ENCODE results near the gene C4orf36. TPM values are rescaled to one million over a fixed set of nuclear protein-coding genes. Genes with fewer than 3 reads are reported as not detected.
A peak's percentile ranks its signal among the peaks of the same experiment; 100 is the strongest.

The C4orf36 gene
- total and polyA plus RNA-seq, 2 experiments from 2014 or later: 1.3 to 2.0 TPM

- Histone ChIP-seq H3K4me2 (no peak overlapping the region), H3K9me3 (ENCODE audit: low read depth) (no peaks in the 10 kb centered on the region), H4K20me1 (ENCODE audit: insufficient read depth, poor library complexity, severe bottlenecking) (no peaks in the 10 kb centered on the region), H3K27ac (no peak overlapping the region), H3K79me2 (no peaks in the 10 kb centered on the region), H2AFZ (no peak overlapping the region), H3K4me1 (ENCODE audit: insufficient read depth) (peaks cover 7% of the 10 kb centered on the region), H3K4me3 (no peak overlapping the region), H3K9me2 (replicated peaks; ENCODE audit: insufficient read depth) (no peaks in the 10 kb centered on the region), H3K27me3 (no peaks in the 10 kb centered on the region), H3K36me3 (replicated peaks; ENCODE audit: insufficient read depth, low read depth) (no peaks in the 10 kb centered on the region)
- 84% methylated on average over 1 of the region's 1 CpG for WGBS (ENCODE audit: low lambda C conversion rate, missing lambda C conversion rate)
- TF ChIP-seq EZH2 (IDR thresholded peaks at IDR 0.05; ENCODE audit: borderline replicate concordance) (no peak), EZH2phosphoT487 (IDR thresholded peaks at IDR 0.05; ENCODE audit: low read depth, severe bottlenecking, unreplicated experiment) (no peak)
- TF ChIP-seq, protein P1, sequence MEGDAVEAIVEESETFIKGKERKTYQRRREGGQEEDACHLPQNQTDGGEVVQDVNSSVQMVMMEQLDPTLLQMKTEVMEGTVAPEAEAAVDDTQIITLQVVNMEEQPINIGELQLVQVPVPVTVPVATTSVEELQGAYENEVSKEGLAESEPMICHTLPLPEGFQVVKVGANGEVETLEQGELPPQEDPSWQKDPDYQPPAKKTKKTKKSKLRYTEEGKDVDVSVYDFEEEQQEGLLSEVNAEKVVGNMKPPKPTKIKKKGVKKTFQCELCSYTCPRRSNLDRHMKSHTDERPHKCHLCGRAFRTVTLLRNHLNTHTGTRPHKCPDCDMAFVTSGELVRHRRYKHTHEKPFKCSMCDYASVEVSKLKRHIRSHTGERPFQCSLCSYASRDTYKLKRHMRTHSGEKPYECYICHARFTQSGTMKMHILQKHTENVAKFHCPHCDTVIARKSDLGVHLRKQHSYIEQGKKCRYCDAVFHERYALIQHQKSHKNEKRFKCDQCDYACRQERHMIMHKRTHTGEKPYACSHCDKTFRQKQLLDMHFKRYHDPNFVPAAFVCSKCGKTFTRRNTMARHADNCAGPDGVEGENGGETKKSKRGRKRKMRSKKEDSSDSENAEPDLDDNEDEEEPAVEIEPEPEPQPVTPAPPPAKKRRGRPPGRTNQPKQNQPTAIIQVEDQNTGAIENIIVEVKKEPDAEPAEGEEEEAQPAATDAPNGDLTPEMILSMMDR (IDR thresholded peaks at IDR 0.05; ENCODE audit: poor library complexity): no peak
- DNase-seq (ENCODE audit: low spot score): no peak
Observed at GRCh38 chr4:86921608-86922252, 29.5 kb upstream of the C4orf36 start.

DNA sequence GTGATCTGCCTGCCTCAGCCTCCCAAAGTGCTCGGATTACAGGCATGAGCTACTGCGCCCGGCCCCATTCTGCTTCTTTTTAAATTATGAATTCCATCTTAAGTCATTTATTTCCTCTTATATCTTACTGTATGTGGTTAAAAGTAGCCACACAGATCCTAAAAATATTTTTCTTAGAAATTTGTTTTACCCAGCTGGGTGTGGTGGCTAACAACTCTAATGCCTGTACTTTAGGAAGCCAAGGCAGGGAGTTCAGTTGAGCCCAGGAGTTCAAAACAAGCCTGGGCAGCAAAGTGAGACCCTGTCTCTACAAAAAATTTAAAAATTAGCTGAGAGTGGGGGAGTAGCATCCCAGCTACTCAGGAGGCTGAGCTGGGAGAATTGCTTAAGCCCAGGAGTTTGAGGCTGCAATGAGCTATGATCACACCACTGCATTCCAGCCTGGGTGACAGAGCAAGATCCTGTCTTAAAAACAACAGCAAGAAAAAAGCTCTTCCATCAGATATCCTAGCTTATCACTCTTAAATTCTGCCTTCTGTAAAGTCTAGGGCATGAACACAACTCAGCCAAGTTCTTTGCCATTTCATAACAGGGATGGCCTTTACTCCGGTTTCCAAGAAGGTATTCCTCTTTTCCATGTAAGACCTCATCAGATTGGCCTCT, 27.5 kb upstream of the C4orf36 start:
- DNase-seq (ENCODE audit: low spot score): no peak
- H3K27ac ChIP-seq: peak overlapping the region; percentile 51
- WGBS (ENCODE audit: low lambda C conversion rate, missing lambda C conversion rate): 96% methylated on average over 4 of the region's 4 CpGs

DNA sequence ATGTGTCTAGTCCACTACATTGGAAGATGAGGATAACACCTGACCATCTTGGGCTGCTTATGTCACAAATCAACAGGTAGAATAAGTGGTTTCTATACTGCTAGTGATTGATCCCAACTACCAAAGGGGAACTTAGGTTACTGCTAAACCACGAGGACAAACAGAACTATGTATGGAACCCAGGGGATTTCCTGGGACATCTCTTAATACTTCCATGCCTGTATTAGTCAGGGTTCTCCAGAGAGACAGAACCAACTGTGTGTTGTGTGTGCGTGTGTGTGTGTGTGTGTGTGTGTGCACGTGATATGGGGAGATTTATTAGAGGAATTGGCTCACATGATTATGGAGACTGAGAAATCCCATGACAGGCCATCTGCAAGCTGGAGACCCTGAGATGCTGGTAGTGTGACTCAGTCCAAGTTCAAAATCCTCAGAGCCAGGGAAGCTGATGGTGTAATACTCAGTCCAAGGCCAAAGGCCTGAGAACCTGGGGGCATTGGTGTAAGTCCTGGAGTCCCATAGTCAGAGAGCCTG, 26.4 kb upstream of the C4orf36 start:
- Histone ChIP-seq H3K9me3 (ENCODE audit: low read depth) (no peaks in the 10 kb centered on the region), H3K4me2 (no peak overlapping the region), H3K27me3 (no peaks in the 10 kb centered on the region), H3K79me2 (no peaks in the 10 kb centered on the region), H4K20me1 (ENCODE audit: insufficient read depth, poor library complexity, severe bottlenecking) (no peaks in the 10 kb centered on the region), H3K4me3 (no peak overlapping the region), H3K4me1 (ENCODE audit: insufficient read depth) (no peaks in the 10 kb centered on the region), H3K36me3 (replicated peaks; ENCODE audit: insufficient read depth, low read depth) (no peaks in the 10 kb centered on the region), H3K27ac (peak overlapping the region; percentile 65), H2AFZ (no peak overlapping the region), H3K9me2 (replicated peaks; ENCODE audit: insufficient read depth) (no peaks in the 10 kb centered on the region)
- 50% methylated on average over 3 of the region's 3 CpGs for WGBS (ENCODE audit: low lambda C conversion rate, missing lambda C conversion rate)
- TF ChIP-seq, protein P1 (IDR thresholded peaks at IDR 0.05; ENCODE audit: poor library complexity): no peak
- no peak for TF ChIP-seq EZH2 (IDR thresholded peaks at IDR 0.05; ENCODE audit: borderline replicate concordance)
- no peak for TF ChIP-seq EZH2phosphoT487 (IDR thresholded peaks at IDR 0.05; ENCODE audit: low read depth, severe bottlenecking, unreplicated experiment)
- peak; percentile 45 for DNase-seq (ENCODE audit: low spot score)

More for the DNA sequence above, 27.5 kb upstream of the C4orf36 start:
- no peak overlapping the region for H3K4me3 ChIP-seq
- H3K4me2 ChIP-seq: no peak overlapping the region
- no peak overlapping the region for H2AFZ ChIP-seq
- H3K9me2 ChIP-seq (replicated peaks; ENCODE audit: insufficient read depth): no peaks in the 10 kb centered on the region
- TF ChIP-seq, protein P1 (IDR thresholded peaks at IDR 0.05; ENCODE audit: poor library complexity): no peak
- TF ChIP-seq EZH2 (IDR thresholded peaks at IDR 0.05; ENCODE audit: borderline replicate concordance): no peak
- no peak for TF ChIP-seq EZH2phosphoT487 (IDR thresholded peaks at IDR 0.05; ENCODE audit: low read depth, severe bottlenecking, unreplicated experiment)
- H3K36me3 ChIP-seq (replicated peaks; ENCODE audit: insufficient read depth, low read depth): no peaks in the 10 kb centered on the region
- no peaks in the 10 kb centered on the region for H4K20me1 ChIP-seq (ENCODE audit: insufficient read depth, poor library complexity, severe bottlenecking)
- H3K79me2 ChIP-seq: no peaks in the 10 kb centered on the region
- no peaks in the 10 kb centered on the region for H3K9me3 ChIP-seq (ENCODE audit: low read depth)
- no peaks in the 10 kb centered on the region for H3K4me1 ChIP-seq (ENCODE audit: insufficient read depth)
- H3K27me3 ChIP-seq: no peaks in the 10 kb centered on the region

Data from hepatocyte (in vitro differentiated cells).